ENCODE measurements around the gene ZNF37A. TPM values are rescaled to one million over a fixed set of nuclear protein-coding genes. Genes with fewer than 3 reads are reported as not detected.
"Not testable (repeated sequence)": the region's sequence is repeated elsewhere in the genome, so short reads cannot be mapped to it uniquely, and the experiment has no call there.

Gene ZNF37A
- polyA plus RNA-seq (ENCODE audit: insufficient read length), result 24.4 TPM
- long read RNA-seq, donor 1, full-length matches to known transcripts, result 3 of 3 reads
- long read RNA-seq, donor 1, partial matches to known transcripts, result 0 of 3 reads
- long read RNA-seq, donor 1, other reads (novel, unspliced or antisense), result 0 of 3 reads
- long read RNA-seq, donor 2, full-length matches to known transcripts, result 2 of 2 reads
- long read RNA-seq, donor 2, partial matches to known transcripts, result 0 of 2 reads
- long read RNA-seq, donor 2, other reads (novel, unspliced or antisense), result 0 of 2 reads
- long read RNA-seq, donor 3, result 0 reads
- long read RNA-seq, donor 4, result 0 reads
- long read RNA-seq, donor 5, result 0 reads
- long read RNA-seq, donor 6, result 0 reads
- long read RNA-seq, donor 7, full-length matches to known transcripts, result 2 of 2 reads
- long read RNA-seq, donor 7, partial matches to known transcripts, result 0 of 2 reads
- long read RNA-seq, donor 7, other reads (novel, unspliced or antisense), result 0 of 2 reads
- long read RNA-seq, donor 8, result 0 reads

DNA sequence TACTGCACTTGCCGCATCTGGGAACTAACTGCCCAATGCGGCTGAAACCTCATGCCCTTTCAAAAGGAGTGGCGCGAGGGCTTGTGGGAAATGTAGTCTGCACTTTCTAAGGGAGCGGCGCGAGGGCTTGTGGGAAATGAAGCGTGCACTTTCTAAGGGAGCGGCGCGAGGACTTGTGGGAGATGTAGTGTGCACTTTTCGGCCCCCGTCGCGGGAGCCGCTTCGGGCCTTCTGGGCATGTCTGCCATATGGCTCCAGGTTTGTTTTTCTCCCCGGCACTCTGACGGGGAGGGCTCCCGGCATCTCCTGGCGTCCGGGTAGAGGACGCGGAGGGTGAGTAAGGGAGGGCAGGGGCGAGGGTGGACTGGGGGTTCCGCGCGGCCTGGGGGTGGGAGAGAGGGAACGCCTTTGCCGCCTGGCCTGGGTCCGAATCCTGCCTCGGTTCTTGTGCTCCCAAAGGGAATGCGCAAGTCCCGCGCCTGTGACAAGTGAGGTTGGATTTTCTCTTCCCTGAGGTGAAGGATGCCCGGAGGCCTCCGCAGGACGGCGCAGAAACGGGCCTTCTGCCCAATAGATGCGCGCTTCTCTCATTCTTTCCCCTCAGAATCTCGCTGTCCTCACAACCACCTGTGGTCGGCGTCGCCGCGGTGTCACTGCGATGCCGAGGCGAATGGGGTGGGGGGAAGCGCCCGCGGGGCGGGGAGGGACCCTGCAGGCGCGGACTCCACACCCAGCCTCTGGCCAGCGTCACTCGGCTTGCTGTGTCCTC is at the start of gene ZNF37A:
TSS of gene ZNF37A (plus strand) at position 180 of the 769 bp plus-strand sequence. CDS start 2,281 bp downstream, outside the sequence.
- DNase-seq, result peak; percentile 97

DNA sequence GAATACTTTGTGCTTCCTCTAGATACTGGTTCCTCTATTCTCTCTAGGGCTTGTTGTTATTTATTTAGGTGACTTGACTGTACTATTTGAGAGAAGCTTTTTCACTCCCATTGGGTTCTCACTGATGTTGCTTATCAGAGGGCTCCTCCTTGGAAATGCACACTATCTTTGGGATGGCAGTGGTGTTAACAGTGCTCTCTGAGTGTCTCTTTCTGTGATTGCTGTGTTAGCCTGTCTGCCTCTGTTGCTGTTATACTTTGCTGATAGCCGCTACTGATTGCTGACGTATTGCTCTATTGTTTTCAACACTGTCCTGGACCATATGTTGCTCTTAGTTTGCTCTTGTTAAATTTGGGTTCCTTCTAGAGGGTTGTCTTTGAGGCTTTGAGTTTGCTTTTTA is 49.0 kb upstream of the ZNF37A start:
- no peak for DNase-seq

DNA sequence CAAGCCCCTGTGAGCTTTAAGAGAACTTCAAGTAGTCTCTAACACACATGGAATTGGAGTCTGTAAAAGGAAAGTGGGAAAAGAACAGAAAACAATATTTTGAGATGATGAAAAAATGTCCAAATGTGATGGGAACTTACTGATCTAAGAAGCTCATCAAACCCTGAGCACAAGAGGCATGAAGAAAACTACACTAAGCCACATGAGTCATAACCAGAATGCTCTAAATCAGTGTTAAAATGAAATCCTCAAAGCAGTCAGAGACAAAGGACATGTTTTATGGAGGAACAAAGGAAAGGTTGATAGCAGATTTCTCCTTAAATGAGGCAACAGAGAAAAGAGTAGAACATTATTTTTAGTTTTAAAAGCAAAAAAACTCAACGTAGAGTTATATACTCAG is 46.5 kb upstream of the ZNF37A start:
- no peak for DNase-seq

DNA sequence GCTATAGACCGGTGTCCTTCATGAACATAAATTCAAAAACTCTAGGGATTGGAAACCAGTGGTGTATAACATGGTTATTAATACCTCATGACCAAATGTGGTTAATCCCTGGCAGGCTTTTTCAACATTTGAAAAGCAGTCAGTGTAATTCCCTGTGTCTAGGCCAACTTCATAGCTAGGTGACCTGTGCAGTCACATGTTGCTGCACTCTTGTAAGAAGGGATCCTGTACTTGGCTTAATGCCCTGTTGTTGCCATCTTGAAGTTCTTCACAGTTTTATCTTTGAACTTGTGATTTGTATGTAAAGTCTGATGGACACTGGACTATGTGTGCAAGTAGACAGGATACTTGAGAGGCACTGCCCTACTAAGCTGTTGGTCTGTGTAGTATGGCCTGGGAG is 43.9 kb upstream of the ZNF37A start:
- DNase-seq, result no peak

DNA sequence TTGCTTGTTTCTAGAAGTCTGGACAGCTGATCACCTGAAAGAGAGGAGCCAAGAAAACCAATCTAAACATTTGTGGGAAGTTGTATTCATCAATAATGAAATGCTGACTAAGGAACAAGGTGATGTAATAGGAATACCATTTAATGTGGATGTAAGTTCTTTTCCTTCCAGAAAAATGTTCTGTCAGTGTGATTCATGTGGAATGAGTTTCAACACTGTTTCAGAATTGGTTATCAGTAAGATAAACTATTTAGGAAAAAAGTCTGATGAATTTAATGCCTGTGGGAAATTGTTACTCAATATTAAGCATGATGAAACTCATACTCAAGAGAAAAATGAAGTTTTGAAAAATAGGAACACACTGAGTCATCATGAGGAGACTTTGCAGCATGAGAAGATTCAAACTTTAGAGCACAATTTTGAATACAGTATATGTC is 39.8 kb upstream of the ZNF37A start:
- DNase-seq, result no peak

DNA sequence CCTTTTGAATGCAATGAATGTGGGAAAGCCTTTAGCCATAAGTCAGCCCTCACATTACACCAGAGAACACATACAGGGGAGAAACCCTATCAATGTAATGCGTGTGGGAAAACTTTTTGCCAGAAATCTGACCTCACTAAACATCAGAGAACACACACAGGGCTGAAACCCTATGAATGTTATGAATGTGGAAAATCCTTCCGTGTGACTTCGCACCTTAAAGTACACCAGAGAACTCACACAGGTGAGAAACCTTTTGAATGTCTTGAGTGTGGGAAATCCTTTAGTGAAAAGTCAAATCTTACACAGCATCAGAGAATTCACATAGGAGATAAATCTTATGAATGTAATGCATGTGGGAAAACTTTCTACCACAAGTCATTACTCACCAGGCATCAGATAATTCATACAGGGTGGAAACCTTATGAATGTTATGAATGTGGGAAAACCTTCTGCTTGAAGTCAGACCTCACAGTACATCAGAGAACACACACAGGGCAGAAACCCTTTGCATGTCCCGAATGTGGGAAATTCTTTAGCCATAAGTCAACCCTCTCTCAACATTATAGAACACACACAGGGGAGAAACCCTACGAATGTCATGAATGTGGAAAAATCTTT is 38.8 kb upstream of the ZNF37A start:
- DNase-seq, result not testable (repeated sequence)

DNA sequence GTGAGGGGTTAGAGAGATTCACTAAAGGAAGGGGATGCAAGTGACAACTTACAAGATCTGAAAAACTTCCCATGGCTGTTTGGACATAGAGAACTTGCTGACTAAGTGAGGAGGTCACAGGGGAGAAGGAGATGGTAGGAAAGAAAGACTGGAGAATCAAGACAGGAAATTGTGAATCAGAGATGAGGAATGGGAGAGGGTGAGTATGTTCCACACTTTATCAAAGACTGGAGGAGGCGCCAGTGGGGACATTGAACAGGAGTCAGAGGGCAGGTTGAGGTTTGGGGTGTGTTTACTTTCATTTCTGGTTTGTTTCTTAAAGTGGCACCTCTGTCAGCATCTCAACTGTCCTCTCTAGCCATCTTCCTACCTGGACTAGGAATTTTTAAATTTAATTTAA is 24.5 kb upstream of the ZNF37A start:
- not testable (repeated sequence) for DNase-seq

DNA sequence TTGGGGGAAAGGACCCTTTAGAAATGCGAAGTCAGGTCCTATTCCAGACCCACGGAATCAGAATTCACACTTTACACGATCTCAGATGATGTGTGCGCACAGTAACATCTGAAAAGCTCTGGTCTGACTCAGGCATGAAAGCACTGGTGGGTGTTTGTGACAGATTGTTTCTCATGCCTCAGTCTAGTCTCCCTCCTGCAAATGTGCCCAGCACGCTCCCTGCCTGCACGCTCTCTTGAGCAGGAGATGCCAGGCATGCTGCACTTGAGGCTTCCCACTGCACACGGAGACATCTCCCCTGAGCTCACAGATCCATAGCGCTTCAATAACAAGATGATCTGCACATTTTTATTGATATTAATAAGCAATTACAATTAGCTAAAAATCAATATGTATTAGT is 23.6 kb upstream of the ZNF37A start:
- no peak for DNase-seq

DNA sequence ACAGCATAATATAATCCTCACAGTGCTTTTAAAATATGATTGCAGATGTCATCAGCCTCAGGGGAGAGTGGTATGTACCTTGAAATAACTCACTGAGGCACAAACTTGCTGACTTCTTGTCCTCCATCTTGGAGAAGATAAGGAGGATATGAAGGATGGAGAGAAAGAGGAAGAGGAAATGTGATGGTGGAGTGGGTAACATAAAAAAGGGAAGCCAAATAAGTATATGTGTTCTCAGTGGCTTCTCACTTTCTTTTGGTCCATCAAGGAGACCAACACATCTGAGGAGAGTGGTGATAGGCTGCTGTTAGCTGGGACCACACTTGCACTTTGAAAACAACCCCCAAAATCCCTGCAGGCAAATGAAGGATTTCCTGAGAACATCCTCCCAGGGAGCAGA is 21.6 kb upstream of the ZNF37A start:
- DNase-seq, result no peak

DNA sequence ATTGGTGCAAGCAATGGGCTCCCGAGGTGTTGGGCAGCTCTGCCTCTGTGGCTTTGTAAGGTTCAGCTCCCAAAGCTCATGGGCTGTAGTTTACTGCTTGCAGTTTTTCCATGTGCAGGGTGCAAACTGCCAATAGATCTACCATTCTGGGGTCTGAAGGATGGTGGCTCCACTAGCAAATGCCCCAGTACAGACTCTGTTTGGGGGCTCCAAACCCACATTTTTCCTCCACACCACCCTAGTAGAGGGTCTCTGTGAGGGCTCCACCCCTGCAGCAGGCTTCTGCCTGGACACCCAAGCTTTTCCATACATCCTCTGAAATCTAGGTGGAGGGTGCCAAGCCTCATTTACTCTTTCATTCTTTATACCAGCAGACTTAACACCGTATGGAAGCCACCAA is 17.4 kb upstream of the ZNF37A start:
- DNase-seq, result no peak

DNA sequence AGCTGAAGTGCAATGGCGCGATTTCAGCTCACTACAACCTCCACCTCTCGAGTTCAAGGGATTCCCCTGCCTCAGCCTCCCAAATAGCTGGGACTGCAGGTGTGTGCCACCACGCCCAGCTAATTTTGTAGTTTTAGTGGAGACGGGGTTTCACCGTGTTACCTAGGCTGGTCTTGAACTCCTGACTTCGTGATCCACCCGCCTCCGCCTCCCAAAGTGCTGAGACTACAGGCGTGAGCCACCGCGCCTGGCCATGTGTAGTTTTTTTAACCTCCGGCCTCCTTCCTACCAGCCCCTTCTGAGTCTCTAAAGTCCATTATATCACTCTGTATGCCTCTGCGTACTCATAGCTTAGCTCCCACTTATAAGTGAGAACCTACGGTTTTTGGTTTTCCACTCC is 819 bp upstream of the ZNF37A start:
- not testable (repeated sequence) for DNase-seq

DNA sequence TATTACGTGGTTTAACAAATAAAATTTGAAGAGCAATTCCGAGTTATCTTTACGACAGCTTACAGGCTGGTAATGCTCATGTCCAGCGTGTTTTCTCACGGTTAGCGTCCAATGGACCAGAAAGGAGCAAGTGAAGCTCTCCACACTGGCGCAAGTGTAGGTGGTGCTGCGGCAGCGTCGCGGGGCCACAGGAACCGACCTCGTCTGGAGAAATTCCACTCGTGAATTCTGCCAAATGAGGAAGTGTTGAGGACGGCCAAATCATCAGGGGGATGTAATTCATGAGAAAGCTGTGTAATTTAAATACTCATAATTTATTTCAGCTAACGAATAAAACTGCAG is 350 bp upstream of the ZNF37A start:
- DNase-seq, result no peak

DNA sequence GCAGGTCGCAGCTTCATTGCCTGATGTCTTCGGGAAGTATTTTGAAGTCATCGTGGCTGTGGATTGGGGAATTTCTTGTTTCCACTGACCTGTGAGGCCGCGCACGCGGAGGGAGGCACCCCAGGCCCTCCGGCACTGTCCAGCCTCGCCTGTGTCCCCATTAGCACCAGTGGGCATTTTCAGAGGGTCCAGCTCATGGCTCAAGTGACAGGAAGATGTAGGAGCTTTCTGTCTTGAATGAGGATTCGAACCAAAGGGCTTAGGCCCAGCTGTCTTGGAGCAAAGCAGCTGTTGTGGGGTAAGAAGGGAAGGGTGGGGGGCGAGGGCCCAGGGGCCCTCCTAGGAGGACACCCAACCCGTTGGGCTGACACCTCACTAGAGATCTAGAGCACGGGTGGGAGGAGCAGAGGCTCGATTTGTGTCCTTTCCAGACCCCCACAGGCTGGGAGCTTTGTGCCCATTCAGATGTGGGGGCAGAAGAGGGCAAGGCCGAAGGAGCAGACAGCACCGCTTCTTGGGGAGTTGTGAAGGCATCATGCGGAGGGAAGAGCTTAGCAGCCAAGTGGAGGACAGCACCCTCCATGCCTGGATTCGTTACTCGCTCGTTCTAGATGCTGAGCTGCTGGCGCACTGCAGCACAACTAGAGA is 914 bp downstream of the ZNF37A start:
- no peak for DNase-seq

DNA sequence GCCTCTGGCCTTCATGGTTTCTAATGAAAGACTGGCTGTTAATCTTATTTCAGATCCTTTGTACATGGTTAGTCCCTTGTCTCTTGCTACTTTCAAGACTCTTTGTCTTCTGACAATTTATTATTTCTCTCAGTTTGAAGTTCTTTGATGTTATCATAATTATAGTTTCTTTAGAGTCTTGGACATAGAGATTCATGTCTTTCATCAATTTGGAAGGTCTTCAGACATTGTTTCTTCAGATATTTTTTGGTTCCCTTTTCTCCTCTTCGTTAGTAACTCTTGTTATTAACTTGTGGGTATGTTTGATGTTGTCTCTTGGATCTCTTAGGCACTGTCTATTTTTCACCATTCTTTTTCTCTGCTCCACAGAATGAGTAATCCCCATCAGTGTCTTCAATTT is 8.7 kb downstream of the ZNF37A start:
- no peak for DNase-seq

DNA sequence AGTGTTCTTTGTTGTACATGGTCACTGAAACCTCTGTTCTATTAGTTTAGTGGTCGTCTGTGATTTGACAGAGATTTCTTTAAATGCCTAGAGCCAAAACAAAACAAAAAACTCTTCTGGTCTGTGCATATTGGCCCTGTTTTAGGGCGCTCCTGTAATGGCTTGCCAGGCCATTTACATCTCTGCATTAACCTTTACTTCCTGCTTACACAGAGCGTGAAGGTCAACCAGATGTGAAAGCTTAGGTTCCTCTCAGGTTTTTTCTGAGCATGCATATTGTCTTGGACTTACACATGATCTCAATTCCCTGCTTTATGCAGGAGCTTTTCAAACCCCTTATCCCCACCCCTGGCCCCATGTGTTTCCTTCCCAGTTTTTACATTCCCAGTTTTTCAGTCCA is 9.6 kb downstream of the ZNF37A start:
- no peak for DNase-seq

DNA sequence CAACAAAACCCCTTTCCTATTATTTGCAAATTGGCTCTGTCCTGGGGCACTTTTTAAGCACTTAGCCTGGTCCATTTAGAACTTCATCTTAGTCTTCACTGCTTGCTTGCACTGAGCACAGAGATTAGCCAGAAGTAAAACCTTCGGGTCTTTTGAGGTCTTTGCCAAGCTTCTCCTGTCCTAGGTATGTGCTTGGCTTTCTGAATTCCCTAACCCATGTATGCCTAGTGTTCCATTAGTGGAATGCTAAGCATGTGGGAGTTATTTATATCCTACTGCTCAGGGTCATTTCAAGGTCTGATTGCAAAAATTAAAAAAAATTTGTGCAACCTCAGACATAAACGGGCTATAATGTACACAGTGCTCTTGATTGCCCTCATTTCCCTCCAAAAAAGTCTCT is 18.0 kb downstream of the ZNF37A start:
- no peak for DNase-seq

DNA sequence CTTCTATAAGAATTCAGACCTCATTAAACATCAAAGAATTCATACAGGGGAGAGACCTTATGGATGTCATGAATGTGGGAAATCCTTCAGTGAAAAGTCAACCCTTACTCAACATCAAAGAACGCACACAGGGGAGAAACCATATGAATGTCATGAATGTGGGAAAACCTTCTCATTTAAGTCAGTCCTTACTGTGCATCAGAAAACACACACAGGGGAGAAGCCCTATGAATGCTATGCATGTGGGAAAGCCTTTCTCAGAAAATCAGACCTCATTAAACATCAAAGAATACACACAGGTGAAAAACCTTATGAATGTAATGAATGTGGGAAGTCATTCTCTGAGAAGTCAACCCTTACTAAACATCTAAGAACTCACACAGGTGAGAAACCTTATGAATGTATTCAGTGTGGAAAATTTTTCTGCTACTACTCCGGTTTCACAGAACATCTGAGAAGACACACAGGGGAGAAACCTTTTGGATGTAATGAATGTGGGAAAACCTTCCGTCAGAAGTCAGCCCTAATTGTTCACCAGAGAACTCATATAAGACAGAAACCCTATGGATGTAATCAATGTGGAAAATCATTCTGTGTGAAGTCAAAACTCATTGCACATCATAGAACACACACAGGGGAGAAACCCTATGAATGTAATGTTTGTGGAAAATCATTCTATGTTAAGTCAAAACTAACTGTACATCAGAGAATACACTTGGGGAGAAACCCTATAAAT is 24.1 kb downstream of the ZNF37A start:
- DNase-seq, result no peak

DNA sequence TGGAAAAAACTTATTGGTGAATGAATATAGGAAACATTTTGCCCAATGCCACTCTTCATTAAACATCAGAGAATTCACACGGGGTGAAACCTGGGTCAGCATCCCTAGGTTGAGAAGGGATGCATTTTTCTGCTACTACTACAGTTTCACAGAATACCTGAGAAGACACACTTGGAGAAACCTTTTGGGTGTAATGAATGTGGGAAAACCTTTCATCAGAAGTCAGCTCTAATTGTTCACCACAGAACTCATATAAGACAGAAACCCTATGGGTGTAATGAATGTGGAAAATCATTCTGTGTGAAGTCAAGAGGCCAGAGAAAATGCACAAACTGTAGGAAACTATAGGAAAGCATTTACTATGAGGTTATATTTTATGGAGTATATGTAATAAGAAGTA is 24.9 kb downstream of the ZNF37A start:
- no peak for DNase-seq

DNA sequence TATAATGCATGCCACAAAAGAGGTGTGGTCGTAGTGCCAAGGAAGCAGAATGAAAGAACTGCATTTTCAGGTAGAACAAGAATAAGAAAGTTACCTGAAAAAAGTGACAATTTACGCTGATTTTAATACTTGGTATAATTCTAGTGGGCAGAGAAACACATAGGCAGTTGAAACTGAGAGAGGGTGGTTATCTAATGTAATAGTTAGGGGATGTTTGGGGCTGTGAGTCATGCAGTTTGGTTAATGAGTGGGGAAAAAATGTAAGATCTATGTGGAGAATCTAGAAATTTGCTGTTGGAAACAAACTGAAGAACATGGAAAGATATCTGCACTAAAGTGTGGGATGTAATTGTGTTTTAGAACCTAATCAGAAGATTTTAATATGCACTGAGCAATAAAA is 33.7 kb downstream of the ZNF37A start:
- no peak for DNase-seq

DNA sequence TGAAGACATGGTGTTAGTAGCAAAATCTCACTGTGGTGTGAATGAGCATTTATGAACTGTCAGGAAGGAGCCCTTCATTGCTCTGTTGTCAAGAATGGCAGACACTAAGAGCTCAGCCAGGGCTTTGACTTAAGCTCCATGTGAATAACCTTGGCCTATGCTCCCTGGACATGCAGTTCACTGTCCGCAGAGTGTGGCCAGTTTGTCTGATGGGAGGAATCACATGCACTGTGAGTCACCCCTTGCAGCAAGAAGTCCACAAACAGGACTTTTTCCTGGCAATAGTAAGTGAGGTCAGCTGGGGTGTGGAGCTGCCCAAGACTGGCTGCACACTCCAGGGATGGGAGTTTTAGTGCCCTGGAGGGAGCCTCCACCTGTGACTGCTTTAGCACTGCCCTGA is 49.5 kb downstream of the ZNF37A start:
- no peak for DNase-seq

DNA sequence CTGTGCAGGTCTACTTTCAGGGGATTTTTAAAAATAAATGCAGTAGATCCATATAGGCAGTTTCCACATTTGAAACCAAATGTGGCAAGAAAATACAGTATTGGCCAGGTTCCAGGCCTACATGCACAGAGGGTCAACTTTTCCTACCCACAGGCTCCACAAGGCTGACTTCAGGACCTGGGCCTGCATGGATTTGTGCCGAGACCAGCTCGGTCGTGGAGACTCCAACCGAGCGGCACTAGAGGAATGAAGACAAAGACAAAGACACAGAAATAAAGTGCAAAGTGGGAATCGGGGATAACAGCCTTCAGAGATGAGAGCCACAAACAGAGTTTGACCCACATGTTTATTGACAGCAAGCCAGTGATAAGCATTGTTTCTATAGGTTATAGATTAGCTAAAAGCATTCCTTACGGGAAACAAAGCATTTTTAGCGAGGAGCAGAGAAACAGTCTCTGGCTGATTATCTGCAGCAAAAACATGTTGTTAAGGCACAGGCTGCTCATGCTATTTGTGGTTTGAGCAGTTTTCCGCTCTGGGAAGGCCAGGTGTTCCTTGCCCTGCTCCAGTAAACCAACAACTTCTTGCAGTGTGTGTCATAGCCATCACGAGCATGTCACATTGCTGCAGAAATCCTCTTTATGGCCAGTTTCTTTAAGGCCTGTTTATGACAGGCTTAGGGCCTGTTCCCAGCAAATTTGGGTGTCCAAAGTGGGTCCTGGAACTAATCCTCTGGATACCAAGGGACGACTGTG is 52.6 kb downstream of the ZNF37A start:
- DNase-seq, result no peak
